Esophagus squamous epithelium (tissue), 5 donors: ENCODE data around the gene OLFML2A. TPM values are rescaled to one million over a fixed set of nuclear protein-coding genes. Genes with fewer than 3 reads are reported as not detected.
"Not testable (repeated sequence)": the region's sequence is repeated elsewhere in the genome, so short reads cannot be mapped to it uniquely, and the experiment has no call there.

Source experiments
- DNase-seq: peaks from one replicate; lab custom pipeline; 2025; lab: John Stamatoyannopoulos, UW
- H3K27ac ChIP-seq, 4 donors: fragments of 200-600 bp; sonication (generic); one replicate each; pipeline ENCODE4 v1.5.1; 2016 to 2019; ENCODE audit warnings: mild to moderate bottlenecking in 1 of 4
- H3K27me3 ChIP-seq, 4 donors: fragments of 200-600 bp; sonication (generic); 1 replicate in 3 of 4; 2 replicates in 1 of 4; pipeline versions ENCODE4 v1.5.1 to v1.6.0; 2017 to 2021; ENCODE audit warnings: antibody characterized with exemption in 1 of 4
- H3K36me3 ChIP-seq, 3 donors: fragments of 200-600 bp; sonication (generic); one replicate each; pipeline ENCODE4 v1.5.1; 2016 to 2019
- H3K4me1 ChIP-seq, 3 donors: fragments of 200-600 bp; sonication (generic); one replicate each; pipeline ENCODE4 v1.5.1; 2017 to 2019
- H3K4me3 ChIP-seq, 4 donors: fragments of 200-600 bp; sonication (generic); 1 replicate in 3 of 4; 2 replicates in 1 of 4; pipeline ENCODE4 v1.5.1; 2016 to 2019; ENCODE audit warnings: mild to moderate bottlenecking in 2 of 4, moderate library complexity in 1 of 4
- H3K9me3 ChIP-seq, 3 donors: fragments of 200-600 bp; sonication (generic); one replicate each; pipeline ENCODE4 v1.5.1; 2016 to 2019
- CTCF ChIP-seq, 6 experiments: fragments of 450-650 bp in 4 of 6; fragments of 200-600 bp in 2 of 6; sonication (generic) in 2 of 6; IDR thresholded peaks; one replicate each; pipeline ENCODE4 v1.5.1; 2016 to 2019; ENCODE audit warnings: antibody characterized with exemption in 6 of 6, mild to moderate bottlenecking in 4 of 6, moderate library complexity in 4 of 6
- POLR2A ChIP-seq, 4 donors: fragments of 450-650 bp; IDR thresholded peaks; one replicate each; pipeline ENCODE4 v1.6.1; 2017; ENCODE audit warnings: antibody characterized with exemption in 4 of 4, mild to moderate bottlenecking in 4 of 4, moderate library complexity in 3 of 4
- WGBS, 2 donors: methylation state at CpG; one replicate each; pipeline ENCODE4 v1.1.5; 2018; 5-methylcytosine and 5-hydroxymethylcytosine counted together
- intact Hi-C: fragments of 100-400 bp; cut with DNase I; formaldehyde crosslinking; loops from one replicate; pipeline ENCODE4 v1.15.0; 2022
- total RNA-seq, 4 donors: library from RNA; depleted of rRNA; stranded (reverse); fragments of >200 nt; gene quantifications; one replicate each; pipeline ENCODE4 v1.1.0, GENCODE V29; 2016
- donor health status: DM: yes; HTN: yes; CAD: no.

Gene OLFML2A
- total RNA-seq, 4 donors from 2014 or later, result 9.0 to 21.7 (median 13.6) TPM

GRCh38 chr9:124771021-124771866 lies 5.7 kb upstream of the OLFML2A start, which contains the start of gene NR6A1:
Gene NR6A1 (minus strand): TSS chr9:124771311.
- intact Hi-C loops, result no loop called here
- H3K27me3 ChIP-seq, result peaks cover 0 to 50% (median 2%) of the 10 kb centered on the region in 4 donors
- DNase-seq, result peak; percentile 80

GRCh38 chr9:124771867-124772679 lies 4.9 kb upstream of the OLFML2A start:
- peak overlapping the region; percentile 59 to 91 (median 84) for H3K27ac ChIP-seq
- DNase-seq, result no peak
- no peaks in the 10 kb centered on the region for H3K9me3 ChIP-seq
- TF ChIP-seq CTCF (IDR thresholded peaks at IDR 0.05) (peak; percentile 90 to 97 (median 96)), POLR2A (IDR thresholded peaks at IDR 0.05) (no peak)
- peaks cover 0 to 50% (median 2%) of the 10 kb centered on the region in 4 donors for H3K27me3 ChIP-seq
- peak overlapping the region; percentile 81 to 99 (median 86) for H3K4me3 ChIP-seq
- intact Hi-C loops, result loop anchor here (2.0 kb wide), 1 partner anchor 81 kb away; the partner anchor contains the start of gene WDR38
- no peaks in the 10 kb centered on the region for H3K36me3 ChIP-seq
- WGBS, 2 donors, result 17 to 25% methylated on average over 30 to 39 of the region's 39 CpGs
- H3K4me1 ChIP-seq, result peaks cover 15 to 57% (median 25%) of the 10 kb centered on the region in 3 donors

More at GRCh38 chr9:124771021-124771866, 5.7 kb upstream of the OLFML2A start, which contains the start of gene NR6A1:
- TF ChIP-seq CTCF (IDR thresholded peaks at IDR 0.05), result peak in 3 of 6 experiments; percentile 17 to 40 (median 32)
- peak in 3 of 4 donors; percentile 43 to 59 (median 58) for TF ChIP-seq POLR2A (IDR thresholded peaks at IDR 0.05)
- Histone ChIP-seq H3K4me3 (peak within 1 kb of the TSS; percentile 81 to 99 (median 86)), H3K36me3 (no peaks in the 10 kb centered on the region), H3K9me3 (no peaks in the 10 kb centered on the region), H3K4me1 (peaks cover 15 to 48% (median 18%) of the 10 kb centered on the region in 3 donors), H3K27ac (peak within 1 kb of the TSS; percentile 59 to 91 (median 84))
- 0 to 2% methylated on average over 10 to 11 of the region's 82 CpGs for WGBS, 2 donors

- WGBS, 2 donors, result 76 to 80% methylated on average over 10 to 12 of the region's 15 CpGs
- Histone ChIP-seq H3K27me3 (peaks cover 0 to 46% (median 2%) of the 10 kb centered on the region in 4 donors), H3K4me1 (peaks cover 16 to 65% (median 30%) of the 10 kb centered on the region in 3 donors)
- not testable (repeated sequence) for H3K4me3 ChIP-seq, H3K27ac ChIP-seq, H3K36me3 ChIP-seq, DNase-seq, H3K9me3 ChIP-seq
- intact Hi-C loops, result loop anchor here (2.0 kb wide), 1 partner anchor 80 kb away; the partner anchor contains the start of gene WDR38
Observed at GRCh38 chr9:124772877-124773276, 4.1 kb upstream of the OLFML2A start.

- TF ChIP-seq POLR2A (IDR thresholded peaks at IDR 0.05) (no peak), CTCF (IDR thresholded peaks at IDR 0.05) (no peak)
- 73 to 80% methylated on average over 1 of the region's 1 CpG for WGBS, 2 donors
- Histone ChIP-seq H3K9me3 (no peaks in the 10 kb centered on the region), H3K27ac (no peak overlapping the region), H3K27me3 (peaks cover 0 to 39% (median 0%) of the 10 kb centered on the region in 4 donors), H3K4me1 (peaks cover 23 to 70% (median 30%) of the 10 kb centered on the region in 3 donors), H3K36me3 (no peaks in the 10 kb centered on the region), H3K4me3 (no peak overlapping the region)
- DNase-seq, result no peak
- intact Hi-C loops, result loop anchor here (2.0 kb wide), 1 partner anchor 79 kb away; the partner anchor contains the start of gene WDR38
Observed at GRCh38 chr9:124773473-124774128, 3.3 kb upstream of the OLFML2A start.
